Measurements from ENCODE around the gene RETREG2. TPM values are rescaled to one million over a fixed set of nuclear protein-coding genes. Genes with fewer than 3 reads are reported as not detected.

The RETREG2 gene
- total RNA-seq, 4 donors from 2014 or later, result 37.8 to 226 (median 102) TPM

GRCh38 chr2:219218217-219218731, 40.2 kb downstream of the RETREG2 start:
- 6% methylated on average over 20 of the region's 37 CpGs; no CpG with 5 or more reads in 1 of the 2 donors for WGBS, 2 donors (ENCODE audit: low coverage in 1 of 2)
- peak; percentile 70 for DNase-seq
- H3K27me3 ChIP-seq, result no peaks in the 10 kb centered on the region
- peaks cover 0 to 35% (median 12%) of the 10 kb centered on the region in 4 donors for H3K36me3 ChIP-seq
- H3K9me3 ChIP-seq, result no peaks in the 10 kb centered on the region
- H3K4me3 ChIP-seq, result peak overlapping the region; percentile 36 to 59 (median 50)
- H3K27ac ChIP-seq, result peak overlapping the region; percentile 90 to 98 (median 95)
- in situ Hi-C loops (cut with MboI; ENCODE audit: low pct_ligation_motif_present in 1 of 4, low pct_unique_long_range_greater_than_20kb in 1 of 4, low sequenced_read_pairs in 3 of 4), result loop anchor here in 1 of 4 donors (10.0 kb wide), 1 partner anchor 53 kb away; the partner anchor contains the start of gene NHEJ1
- intact Hi-C loops (cut with DNase I; ENCODE audit: low total_unique reads), result no loop called here
- TF ChIP-seq POLR2A (IDR thresholded peaks at IDR 0.05) (peak; percentile 27), EP300 (IDR thresholded peaks at IDR 0.05; ENCODE audit: low read depth) (no peak), POLR2AphosphoS5 (IDR thresholded peaks at IDR 0.05) (no peak), CTCF (IDR thresholded peaks at IDR 0.05) (no peak)
- peaks cover 19 to 37% (median 30%) of the 10 kb centered on the region in 4 donors for H3K4me1 ChIP-seq

- Histone ChIP-seq H3K27me3 (no peaks in the 10 kb centered on the region), H3K27ac (peak within 1 kb of the TSS; percentile 90 to 98 (median 95)), H3K36me3 (peaks cover 0 to 40% (median 15%) of the 10 kb centered on the region in 4 donors), H3K9me3 (no peaks in the 10 kb centered on the region), H3K4me1 (peaks cover 19 to 37% (median 30%) of the 10 kb centered on the region in 4 donors), H3K4me3 (peak within 1 kb of the TSS; percentile 36 to 59 (median 50))
- in situ Hi-C loops (cut with MboI; ENCODE audit: low pct_ligation_motif_present in 1 of 4, low pct_unique_long_range_greater_than_20kb in 1 of 4, low sequenced_read_pairs in 3 of 4) (loop anchor here in 1 of 4 donors (10.0 kb wide), 1 partner anchor 54 kb away; the partner anchor contains the start of gene NHEJ1), intact Hi-C loops (cut with DNase I; ENCODE audit: low total_unique reads) (no loop called here)
- peak; percentile 96 for DNase-seq
- TF ChIP-seq CTCF (IDR thresholded peaks at IDR 0.05) (no peak), POLR2A (IDR thresholded peaks at IDR 0.05) (peak; percentile 60), EP300 (IDR thresholded peaks at IDR 0.05; ENCODE audit: low read depth) (no peak), POLR2AphosphoS5 (IDR thresholded peaks at IDR 0.05) (peak; percentile 79 to 83 (median 82))
- 47% methylated on average over 35 of the region's 71 CpGs; no CpG with 5 or more reads in 1 of the 2 donors for WGBS, 2 donors (ENCODE audit: low coverage in 1 of 2)
Observed at GRCh38 chr2:219218732-219219701, 40.9 kb downstream of the RETREG2 start, which contains the start of gene ABCB6. TSS of gene ABCB6 (minus strand) at chr2:219218958. CDS start at chr2:219218673, 285 bp downstream.

GRCh38 chr2:219219784-219220532, 41.9 kb downstream of the RETREG2 start:
- peaks cover 19 to 37% (median 30%) of the 10 kb centered on the region in 4 donors for H3K4me1 ChIP-seq
- H3K27me3 ChIP-seq, result no peaks in the 10 kb centered on the region
- H3K9me3 ChIP-seq, result no peaks in the 10 kb centered on the region
- 91% methylated on average over 18 of the region's 18 CpGs; no CpG with 5 or more reads in 1 of the 2 donors for WGBS, 2 donors (ENCODE audit: low coverage in 1 of 2)
- TF ChIP-seq EP300 (IDR thresholded peaks at IDR 0.05; ENCODE audit: low read depth) (no peak), POLR2AphosphoS5 (IDR thresholded peaks at IDR 0.05) (no peak), CTCF (IDR thresholded peaks at IDR 0.05) (no peak), POLR2A (IDR thresholded peaks at IDR 0.05) (no peak)
- no peak for DNase-seq
- intact Hi-C loops (cut with DNase I; ENCODE audit: low total_unique reads), result loop anchor here (10.0 kb wide), 2 partner anchors 55 to 75 kb away; partner anchors contain the start of gene NHEJ1
- H3K4me3 ChIP-seq, result no peak overlapping the region
- H3K36me3 ChIP-seq, result peaks cover 0 to 49% (median 20%) of the 10 kb centered on the region in 4 donors
- in situ Hi-C loops (cut with MboI; ENCODE audit: low pct_ligation_motif_present in 1 of 4, low pct_unique_long_range_greater_than_20kb in 1 of 4, low sequenced_read_pairs in 3 of 4), result loop anchor here in 1 of 4 donors (10.0 kb wide), 1 partner anchor 55 kb away; the partner anchor contains the start of gene NHEJ1
- peak overlapping the region in 2 of 4 donors; percentile 94 to 98 for H3K27ac ChIP-seq

All from transverse colon (tissue), 4 donors.